ENCODE measurements around the gene ZNF804A. TPM values are rescaled to one million over a fixed set of nuclear protein-coding genes. Genes with fewer than 3 reads are reported as not detected.

The ZNF804A gene
- total and polyA plus RNA-seq, 2 of the 4 experiments (the other 2 are of a cell fraction), result 2.2 to 2.7 TPM

GRCh38 chr2:184564092-184564491, 34.2 kb upstream of the ZNF804A start:
- Histone ChIP-seq H4K20me1 (ENCODE audit: insufficient read depth, low read length) (no peaks in the 10 kb centered on the region), H3K18ac (ENCODE audit: low read depth, low read length) (no peak overlapping the region), H3K79me1 (ENCODE audit: low read depth in 1 of 2, low read length in 2 of 2) (no peaks in the 10 kb centered on the region), H2AK5ac (ENCODE audit: low read depth, low read length) (no peak overlapping the region), H2BK5ac (ENCODE audit: low read depth, low read length, poor library complexity, severe bottlenecking) (no peak overlapping the region), H2BK20ac (ENCODE audit: low read depth, low read length) (no peak overlapping the region), H4K8ac (ENCODE audit: low read depth in 2 of 2, low read length in 2 of 2) (no peak overlapping the region), H2AFZ (replicated peaks; ENCODE audit: low read length, poor library complexity) (no peak overlapping the region), H2BK120ac (ENCODE audit: low read depth, low read length) (no peak overlapping the region), H3K4me3 (ENCODE audit: insufficient read depth, low read depth, low read length) (no peak overlapping the region), H3K9ac (ENCODE audit: low read depth, low read length) (no peak overlapping the region), H3K14ac (replicated peaks; ENCODE audit: low read depth, low read length) (no peak overlapping the region), H4K5ac (ENCODE audit: low read depth, low read length) (no peak overlapping the region), H2AK9ac (replicated peaks; ENCODE audit: low read depth, low read length, poor library complexity) (no peak overlapping the region), H3K27me3 (ENCODE audit: control insufficient read depth, insufficient read depth, low read length) (no peaks in the 10 kb centered on the region), H3K9me3 (ENCODE audit: control insufficient read depth, insufficient read depth, low read length) (no peaks in the 10 kb centered on the region), H4K91ac (ENCODE audit: insufficient read depth, low read depth, low read length) (no peak overlapping the region), H3K4me1 (ENCODE audit: control insufficient read depth, insufficient read depth, low read length) (no peaks in the 10 kb centered on the region), H3K4me2 (ENCODE audit: low read depth, low read length) (no peak overlapping the region), H2BK15ac (ENCODE audit: low read depth, low read length) (no peak overlapping the region), H3K27ac (ENCODE audit: insufficient read depth, low read length) (no peak overlapping the region), H3K23ac (ENCODE audit: low read depth, low read length) (no peak overlapping the region), H3K9me1 (ENCODE audit: insufficient read depth, low read length) (no peaks in the 10 kb centered on the region), H3K56ac (ENCODE audit: extremely low read depth, insufficient read depth, low read length) (no peak overlapping the region), H3K4ac (ENCODE audit: low read depth, low read length) (no peak overlapping the region), H3K36me3 (ENCODE audit: control insufficient read depth, insufficient read depth, low read length) (no peaks in the 10 kb centered on the region)
- no peak for DNase-seq
- ChIA-PET CTCF (no interaction called here), POLR2A (ENCODE audit: unreplicated experiment) (no interaction called here)
- no peak for ATAC-seq (ENCODE audit: low read depth)
- TF ChIP-seq POLR2A (IDR thresholded peaks at IDR 0.05; ENCODE audit: low read depth, low read length) (no peak), MXI1 (IDR thresholded peaks at IDR 0.05; ENCODE audit: borderline replicate concordance, low read depth, low read length) (no peak), MAFK (IDR thresholded peaks at IDR 0.05; ENCODE audit: low read depth, low read length) (no peak), CHD1 (IDR thresholded peaks at IDR 0.05; ENCODE audit: low read depth, low read length) (no peak), RAD21 (IDR thresholded peaks at IDR 0.05; ENCODE audit: low read length) (no peak), USF2 (IDR thresholded peaks at IDR 0.05; ENCODE audit: low read depth, low read length) (no peak), ELK1 (IDR thresholded peaks at IDR 0.05; ENCODE audit: borderline replicate concordance, low read depth, low read length) (no peak), CEBPB (IDR thresholded peaks at IDR 0.05; ENCODE audit: low read depth, low read length) (no peak), BHLHE40 (IDR thresholded peaks at IDR 0.05; ENCODE audit: low read depth, low read length) (no peak), RFX5 (IDR thresholded peaks at IDR 0.05; ENCODE audit: low read depth, low read length) (no peak), SMC3 (IDR thresholded peaks at IDR 0.05; ENCODE audit: low read depth, low read length) (no peak), FOS (IDR thresholded peaks at IDR 0.05; ENCODE audit: low read depth, low read length) (no peak), CTCF (conservative IDR thresholded peaks at IDR 0.05; ENCODE audit: low read depth, low read length) (no peak), MAZ (IDR thresholded peaks at IDR 0.05; ENCODE audit: borderline replicate concordance, low read depth, low read length) (no peak), RCOR1 (IDR thresholded peaks at IDR 0.05; ENCODE audit: insufficient replicate concordance, low read length) (no peak)
- dilution Hi-C loops (cut with HindIII; ENCODE audit: low sequenced_read_pairs, unreplicated experiment), result no loop called here
- BruUV-seq (replicated peaks), result no TSS peak
- intact Hi-C loops (cut with micrococcal nuclease), result no loop called here
- WGBS, 2 experiments (ENCODE audit: extremely low coverage in 2 of 2, insufficient read length in 1 of 2), result no CpG with 5 or more reads among the region's 1 CpG
- in situ Hi-C loops (cut with MboI; ENCODE audit: low sequenced_read_pairs), result no loop called here
